ENCODE results near the gene CCDC85B.
A peak's percentile ranks its signal among the peaks of the same experiment; 100 is the strongest.

GRCh38 chr11:65863889-65864705, 26.4 kb upstream of the CCDC85B start:
- TF ChIP-seq CTCF (IDR thresholded peaks at IDR 0.05) = no peak
- peak; percentile 22; the same call in 1 of the 2 replicates for TF ChIP-seq POLR2AphosphoS5 (IDR thresholded peaks at IDR 0.05; ENCODE audit: low read depth, low read length)
- TF ChIP-seq REST (IDR thresholded peaks at IDR 0.05; ENCODE audit: insufficient read depth in 1 of 2, low read depth in 2 of 2, low read length in 1 of 2) = no peak
- TF ChIP-seq TCF7L2 (IDR thresholded peaks at IDR 0.05; ENCODE audit: low read depth, low read length) = no peak
- no peak for TF ChIP-seq SIN3A (IDR thresholded peaks at IDR 0.05; ENCODE audit: borderline replicate concordance, insufficient read depth, low read depth, low read length)

All from Panc1 (cell line).